ENCODE measurements around the gene NAA60. TPM values are rescaled to one million over a fixed set of nuclear protein-coding genes. Genes with fewer than 3 reads are reported as not detected.

Gene NAA60
- total and polyA plus RNA-seq, 2 of the 13 experiments (the other 11 are each of a cell fraction or from before 2014, with no cell fraction given): 14.7 to 32.0 TPM

DNA sequence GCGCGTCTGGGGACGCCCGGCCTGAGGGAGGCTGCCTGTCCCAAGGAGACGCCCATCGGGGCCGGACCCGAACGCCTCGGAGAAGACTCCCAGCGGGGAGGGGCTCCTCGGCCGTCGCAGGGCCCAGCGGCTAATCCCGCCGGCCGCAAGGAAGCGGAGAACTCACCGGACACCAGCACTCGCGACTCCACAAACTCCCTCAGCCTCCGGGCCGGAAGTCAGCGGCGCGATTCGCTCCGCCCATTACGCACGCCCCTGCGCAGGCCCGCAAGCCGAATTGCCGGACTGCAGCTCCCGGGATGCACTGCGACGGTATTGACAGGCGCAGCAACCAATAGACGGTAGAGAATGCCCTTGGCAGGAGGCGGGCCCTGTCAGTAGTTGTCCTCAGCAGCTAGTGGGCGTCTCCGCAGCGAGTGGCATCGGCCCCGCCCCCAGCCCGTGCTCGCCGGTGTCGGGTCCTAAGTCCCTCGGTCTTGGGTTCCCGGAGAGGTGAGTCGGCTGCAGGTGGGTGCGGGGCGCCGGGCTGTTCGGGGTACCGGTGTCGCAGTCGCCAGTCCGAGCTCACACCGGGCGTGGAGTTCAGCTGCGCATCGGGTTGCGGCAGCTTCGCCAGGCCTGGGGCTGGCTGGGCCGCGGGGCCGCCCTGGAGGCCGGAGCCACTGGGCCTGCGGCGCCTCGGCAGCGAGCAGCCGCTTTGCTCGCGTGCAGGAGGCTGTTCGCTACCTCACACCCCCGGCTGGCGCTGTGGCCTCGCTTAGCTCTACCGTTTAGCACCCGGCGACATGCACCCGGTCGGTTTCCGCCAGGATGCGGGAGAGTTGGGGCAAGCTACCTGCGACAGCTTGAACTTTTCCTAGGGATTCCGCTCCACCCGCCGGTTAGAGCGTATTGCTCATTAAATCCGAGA, 42.4 kb upstream of the NAA60 start, which contains the start of the genes ZNF174 and ZSCAN32 (continued):
- TF ChIP-seq, protein P1, sequence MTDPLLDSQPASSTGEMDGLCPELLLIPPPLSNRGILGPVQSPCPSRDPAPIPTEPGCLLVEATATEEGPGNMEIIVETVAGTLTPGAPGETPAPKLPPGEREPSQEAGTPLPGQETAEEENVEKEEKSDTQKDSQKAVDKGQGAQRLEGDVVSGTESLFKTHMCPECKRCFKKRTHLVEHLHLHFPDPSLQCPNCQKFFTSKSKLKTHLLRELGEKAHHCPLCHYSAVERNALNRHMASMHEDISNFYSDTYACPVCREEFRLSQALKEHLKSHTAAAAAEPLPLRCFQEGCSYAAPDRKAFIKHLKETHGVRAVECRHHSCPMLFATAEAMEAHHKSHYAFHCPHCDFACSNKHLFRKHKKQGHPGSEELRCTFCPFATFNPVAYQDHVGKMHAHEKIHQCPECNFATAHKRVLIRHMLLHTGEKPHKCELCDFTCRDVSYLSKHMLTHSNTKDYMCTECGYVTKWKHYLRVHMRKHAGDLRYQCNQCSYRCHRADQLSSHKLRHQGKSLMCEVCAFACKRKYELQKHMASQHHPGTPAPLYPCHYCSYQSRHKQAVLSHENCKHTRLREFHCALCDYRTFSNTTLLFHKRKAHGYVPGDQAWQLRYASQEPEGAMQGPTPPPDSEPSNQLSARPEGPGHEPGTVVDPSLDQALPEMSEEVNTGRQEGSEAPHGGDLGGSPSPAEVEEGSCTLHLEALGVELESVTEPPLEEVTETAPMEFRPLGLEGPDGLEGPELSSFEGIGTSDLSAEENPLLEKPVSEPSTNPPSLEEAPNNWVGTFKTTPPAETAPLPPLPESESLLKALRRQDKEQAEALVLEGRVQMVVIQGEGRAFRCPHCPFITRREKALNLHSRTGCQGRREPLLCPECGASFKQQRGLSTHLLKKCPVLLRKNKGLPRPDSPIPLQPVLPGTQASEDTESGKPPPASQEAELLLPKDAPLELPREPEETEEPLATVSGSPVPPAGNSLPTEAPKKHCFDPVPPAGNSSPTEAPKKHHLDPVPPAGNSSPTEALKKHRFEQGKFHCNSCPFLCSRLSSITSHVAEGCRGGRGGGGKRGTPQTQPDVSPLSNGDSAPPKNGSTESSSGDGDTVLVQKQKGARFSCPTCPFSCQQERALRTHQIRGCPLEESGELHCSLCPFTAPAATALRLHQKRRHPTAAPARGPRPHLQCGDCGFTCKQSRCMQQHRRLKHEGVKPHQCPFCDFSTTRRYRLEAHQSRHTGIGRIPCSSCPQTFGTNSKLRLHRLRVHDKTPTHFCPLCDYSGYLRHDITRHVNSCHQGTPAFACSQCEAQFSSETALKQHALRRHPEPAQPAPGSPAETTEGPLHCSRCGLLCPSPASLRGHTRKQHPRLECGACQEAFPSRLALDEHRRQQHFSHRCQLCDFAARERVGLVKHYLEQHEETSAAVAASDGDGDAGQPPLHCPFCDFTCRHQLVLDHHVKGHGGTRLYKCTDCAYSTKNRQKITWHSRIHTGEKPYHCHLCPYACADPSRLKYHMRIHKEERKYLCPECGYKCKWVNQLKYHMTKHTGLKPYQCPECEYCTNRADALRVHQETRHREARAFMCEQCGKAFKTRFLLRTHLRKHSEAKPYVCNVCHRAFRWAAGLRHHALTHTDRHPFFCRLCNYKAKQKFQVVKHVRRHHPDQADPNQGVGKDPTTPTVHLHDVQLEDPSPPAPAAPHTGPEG (CRISPR knock-in tag; IDR thresholded peaks at IDR 0.05): no peak
- TF ChIP-seq CAMTA2 (CRISPR knock-in tag; IDR thresholded peaks at IDR 0.05; ENCODE audit: borderline replicate concordance) (peak; percentile 56; the same call in 1 of the 2 replicates), HOXA7 (CRISPR knock-in tag; IDR thresholded peaks at IDR 0.05) (0 out of 2 replicates have a peak, but pooled peaks have one; percentile 37), HMGA1 (CRISPR knock-in tag; conservative IDR thresholded peaks at IDR 0.05) (no peak), ZBTB3 (CRISPR knock-in tag; IDR thresholded peaks at IDR 0.05; ENCODE audit: borderline replicate concordance, low read depth) (no peak), ZNF607 (CRISPR knock-in tag; IDR thresholded peaks at IDR 0.05; ENCODE audit: borderline replicate concordance) (peak; percentile 67), RBAK (CRISPR knock-in tag; IDR thresholded peaks at IDR 0.05) (no peak), HOXA3 (CRISPR knock-in tag; IDR thresholded peaks at IDR 0.05) (peak; percentile 64; the same call in 1 of the 2 replicates), MZF1 (CRISPR knock-in tag; IDR thresholded peaks at IDR 0.05; ENCODE audit: borderline replicate concordance) (no peak)
- TF ChIP-seq, protein P2, sequence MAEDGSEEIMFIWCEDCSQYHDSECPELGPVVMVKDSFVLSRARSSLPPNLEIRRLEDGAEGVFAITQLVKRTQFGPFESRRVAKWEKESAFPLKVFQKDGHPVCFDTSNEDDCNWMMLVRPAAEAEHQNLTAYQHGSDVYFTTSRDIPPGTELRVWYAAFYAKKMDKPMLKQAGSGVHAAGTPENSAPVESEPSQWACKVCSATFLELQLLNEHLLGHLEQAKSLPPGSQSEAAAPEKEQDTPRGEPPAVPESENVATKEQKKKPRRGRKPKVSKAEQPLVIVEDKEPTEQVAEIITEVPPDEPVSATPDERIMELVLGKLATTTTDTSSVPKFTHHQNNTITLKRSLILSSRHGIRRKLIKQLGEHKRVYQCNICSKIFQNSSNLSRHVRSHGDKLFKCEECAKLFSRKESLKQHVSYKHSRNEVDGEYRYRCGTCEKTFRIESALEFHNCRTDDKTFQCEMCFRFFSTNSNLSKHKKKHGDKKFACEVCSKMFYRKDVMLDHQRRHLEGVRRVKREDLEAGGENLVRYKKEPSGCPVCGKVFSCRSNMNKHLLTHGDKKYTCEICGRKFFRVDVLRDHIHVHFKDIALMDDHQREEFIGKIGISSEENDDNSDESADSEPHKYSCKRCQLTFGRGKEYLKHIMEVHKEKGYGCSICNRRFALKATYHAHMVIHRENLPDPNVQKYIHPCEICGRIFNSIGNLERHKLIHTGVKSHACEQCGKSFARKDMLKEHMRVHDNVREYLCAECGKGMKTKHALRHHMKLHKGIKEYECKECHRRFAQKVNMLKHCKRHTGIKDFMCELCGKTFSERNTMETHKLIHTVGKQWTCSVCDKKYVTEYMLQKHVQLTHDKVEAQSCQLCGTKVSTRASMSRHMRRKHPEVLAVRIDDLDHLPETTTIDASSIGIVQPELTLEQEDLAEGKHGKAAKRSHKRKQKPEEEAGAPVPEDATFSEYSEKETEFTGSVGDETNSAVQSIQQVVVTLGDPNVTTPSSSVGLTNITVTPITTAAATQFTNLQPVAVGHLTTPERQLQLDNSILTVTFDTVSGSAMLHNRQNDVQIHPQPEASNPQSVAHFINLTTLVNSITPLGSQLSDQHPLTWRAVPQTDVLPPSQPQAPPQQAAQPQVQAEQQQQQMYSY (CRISPR knock-in tag; IDR thresholded peaks at IDR 0.05): no peak
- TF ChIP-seq, protein P3, sequence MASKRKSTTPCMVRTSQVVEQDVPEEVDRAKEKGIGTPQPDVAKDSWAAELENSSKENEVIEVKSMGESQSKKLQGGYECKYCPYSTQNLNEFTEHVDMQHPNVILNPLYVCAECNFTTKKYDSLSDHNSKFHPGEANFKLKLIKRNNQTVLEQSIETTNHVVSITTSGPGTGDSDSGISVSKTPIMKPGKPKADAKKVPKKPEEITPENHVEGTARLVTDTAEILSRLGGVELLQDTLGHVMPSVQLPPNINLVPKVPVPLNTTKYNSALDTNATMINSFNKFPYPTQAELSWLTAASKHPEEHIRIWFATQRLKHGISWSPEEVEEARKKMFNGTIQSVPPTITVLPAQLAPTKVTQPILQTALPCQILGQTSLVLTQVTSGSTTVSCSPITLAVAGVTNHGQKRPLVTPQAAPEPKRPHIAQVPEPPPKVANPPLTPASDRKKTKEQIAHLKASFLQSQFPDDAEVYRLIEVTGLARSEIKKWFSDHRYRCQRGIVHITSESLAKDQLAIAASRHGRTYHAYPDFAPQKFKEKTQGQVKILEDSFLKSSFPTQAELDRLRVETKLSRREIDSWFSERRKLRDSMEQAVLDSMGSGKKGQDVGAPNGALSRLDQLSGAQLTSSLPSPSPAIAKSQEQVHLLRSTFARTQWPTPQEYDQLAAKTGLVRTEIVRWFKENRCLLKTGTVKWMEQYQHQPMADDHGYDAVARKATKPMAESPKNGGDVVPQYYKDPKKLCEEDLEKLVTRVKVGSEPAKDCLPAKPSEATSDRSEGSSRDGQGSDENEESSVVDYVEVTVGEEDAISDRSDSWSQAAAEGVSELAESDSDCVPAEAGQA (IDR thresholded peaks at IDR 0.05; ENCODE audit: low read depth): peak; percentile 74; the same call in 1 of the 2 replicates
- TF ChIP-seq, protein P3 (CRISPR knock-in tag; IDR thresholded peaks at IDR 0.05; ENCODE audit: borderline replicate concordance): peak; percentile 85; the same call in 1 of the 2 replicates
